GM18519 (cell line): ENCODE results near the gene TBC1D5.

Source experiments
- ATAC-seq: cut with Tn5 transposase; IDR thresholded peaks from one replicate; pipeline ENCODE4 v1.9.1; 2021; ENCODE audit warnings: mild to moderate bottlenecking, moderate library complexity; ENCODE audit not compliant: unreplicated experiment, low FRiP score

Gene TBC1D5

GRCh38 chr3:17260257-17260656 lies 482.2 kb downstream of the TBC1D5 start:
- ATAC-seq = no peak

DNA sequence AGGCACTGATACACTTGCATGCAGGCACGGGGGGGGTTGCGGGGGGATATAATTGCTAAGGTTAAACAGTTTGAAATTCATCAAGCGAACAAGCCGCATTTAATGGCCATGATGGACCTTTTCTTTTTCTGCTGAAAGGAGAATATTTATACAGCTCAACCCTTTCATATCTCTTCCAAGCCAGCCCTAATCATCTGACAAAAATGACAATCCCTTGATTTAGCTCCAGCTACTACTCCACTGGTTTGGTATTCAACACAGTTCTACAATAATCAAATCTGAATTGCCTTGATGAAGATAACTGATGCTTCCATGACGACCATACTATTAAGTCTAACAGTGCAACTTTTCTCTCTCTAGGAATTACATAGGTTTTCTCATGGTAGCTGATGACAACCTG lies 482.7 kb downstream of the TBC1D5 start:
- ATAC-seq = no peak

DNA sequence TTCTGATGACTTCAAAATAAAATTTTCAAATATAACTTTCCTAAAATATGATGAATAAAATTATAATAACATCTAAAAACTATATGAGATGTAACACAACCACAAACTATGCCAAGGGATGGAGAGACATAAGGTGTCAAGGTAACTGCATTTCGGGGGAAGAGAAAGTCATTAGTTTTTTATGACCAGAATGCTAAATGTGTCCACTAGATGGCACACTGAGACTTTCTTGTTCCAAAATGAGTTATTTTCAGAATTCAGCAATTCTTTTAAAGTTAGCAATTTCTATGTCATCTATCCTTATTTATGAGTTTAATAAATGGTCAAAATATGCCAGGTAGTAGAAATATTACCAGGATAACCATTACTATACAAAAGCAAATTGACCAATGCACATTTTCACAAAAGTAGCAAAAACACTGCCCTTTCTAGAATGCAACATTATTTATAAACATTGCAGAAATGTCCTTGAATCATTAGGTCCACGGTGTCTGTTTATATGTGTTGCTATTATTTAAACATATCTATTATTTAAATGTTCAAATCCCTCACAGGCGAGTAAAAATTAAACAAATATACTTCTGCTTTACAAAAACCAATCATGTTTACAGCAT lies 483.5 kb downstream of the TBC1D5 start:
- no peak for ATAC-seq

- no peak for ATAC-seq
Measured at GRCh38 chr3:17257269-17257668, 485.2 kb downstream of the TBC1D5 start.

- no peak for ATAC-seq
Measured at GRCh38 chr3:17243621-17244020, 498.8 kb downstream of the TBC1D5 start.

GRCh38 chr3:17239417-17239816 lies 503.0 kb downstream of the TBC1D5 start:
- no peak for ATAC-seq

DNA sequence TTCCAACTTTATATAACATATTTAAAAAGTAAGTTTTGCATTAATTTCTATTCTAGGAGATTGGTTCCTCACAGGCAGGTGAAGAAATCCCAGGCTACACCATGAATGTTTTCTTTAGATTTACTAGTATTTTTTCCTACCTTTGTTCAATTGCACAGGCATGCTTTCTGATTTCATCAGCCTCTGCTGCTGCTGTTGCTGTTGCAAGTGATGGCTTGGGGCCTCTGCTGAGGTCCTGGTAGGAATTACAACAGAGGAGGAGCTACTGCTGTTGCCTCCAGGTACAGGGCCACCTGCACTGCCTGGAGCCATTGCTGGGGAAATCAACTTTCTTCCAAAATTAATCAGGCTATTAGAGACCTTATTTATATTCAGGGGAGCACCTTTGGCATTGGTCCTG lies 504.4 kb downstream of the TBC1D5 start:
- no peak for ATAC-seq

GRCh38 chr3:17235310-17235709 lies 507.1 kb downstream of the TBC1D5 start:
- no peak for ATAC-seq

- ATAC-seq = no peak
Measured at GRCh38 chr3:17234382-17234781, 508.0 kb downstream of the TBC1D5 start.

GRCh38 chr3:17233398-17233800 lies 509.0 kb downstream of the TBC1D5 start:
- ATAC-seq = peak; percentile 91

GRCh38 chr3:17232442-17232841 lies 510.0 kb downstream of the TBC1D5 start:
- ATAC-seq = no peak

- no peak for ATAC-seq
Measured at GRCh38 chr3:17231537-17232261, 510.7 kb downstream of the TBC1D5 start.

DNA sequence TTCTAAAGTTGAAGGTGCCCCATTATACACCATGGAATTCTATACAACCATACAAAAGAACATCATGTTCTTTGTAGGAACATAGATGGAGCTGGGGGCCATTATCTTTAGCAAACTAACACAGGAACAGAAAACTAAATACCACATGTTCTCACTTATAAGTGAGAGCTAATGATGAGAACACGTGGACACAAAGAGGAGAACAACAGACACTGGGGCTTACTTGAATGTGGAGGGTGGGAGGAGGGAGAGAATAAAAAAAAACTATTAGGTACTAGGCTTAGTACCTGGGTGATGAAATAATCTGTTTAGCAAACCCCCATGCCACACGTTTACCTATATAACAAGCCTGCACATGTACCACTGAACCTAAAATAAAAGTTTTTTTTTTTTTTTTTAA lies 515.0 kb downstream of the TBC1D5 start:
- ATAC-seq = no peak

- ATAC-seq = no peak
Measured at GRCh38 chr3:17221529-17221928, 520.9 kb downstream of the TBC1D5 start.

- no peak for ATAC-seq
Measured at GRCh38 chr3:17219593-17219992, 522.8 kb downstream of the TBC1D5 start.

GRCh38 chr3:17218587-17218986 lies 523.8 kb downstream of the TBC1D5 start:
- no peak for ATAC-seq

GRCh38 chr3:17217588-17217987 lies 524.8 kb downstream of the TBC1D5 start:
- no peak for ATAC-seq

GRCh38 chr3:17213102-17213501 lies 529.3 kb downstream of the TBC1D5 start:
- ATAC-seq = no peak

- ATAC-seq = no peak
Measured at GRCh38 chr3:17207979-17208378, 534.5 kb downstream of the TBC1D5 start.

DNA sequence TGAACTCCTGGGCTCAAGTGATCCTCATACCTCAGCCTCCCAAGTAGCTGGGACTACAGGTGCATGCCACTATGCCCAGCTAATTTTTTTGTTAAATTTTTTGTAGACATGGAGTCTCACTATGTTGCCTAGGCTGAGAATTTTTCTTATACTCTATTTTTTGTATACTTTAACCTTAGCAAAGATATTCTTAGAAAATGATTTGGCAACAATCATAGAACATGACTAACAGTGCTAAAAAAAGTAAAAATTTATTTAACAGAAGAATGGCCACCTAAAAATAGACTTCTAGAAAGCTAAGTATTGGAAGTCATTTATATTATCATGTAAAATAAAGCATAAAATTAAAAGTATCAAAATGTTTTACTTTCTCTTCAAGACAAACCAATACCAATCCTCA lies 535.4 kb downstream of the TBC1D5 start:
- ATAC-seq = no peak

- ATAC-seq = no peak
Measured at GRCh38 chr3:17204049-17204650, 538.3 kb downstream of the TBC1D5 start.

DNA sequence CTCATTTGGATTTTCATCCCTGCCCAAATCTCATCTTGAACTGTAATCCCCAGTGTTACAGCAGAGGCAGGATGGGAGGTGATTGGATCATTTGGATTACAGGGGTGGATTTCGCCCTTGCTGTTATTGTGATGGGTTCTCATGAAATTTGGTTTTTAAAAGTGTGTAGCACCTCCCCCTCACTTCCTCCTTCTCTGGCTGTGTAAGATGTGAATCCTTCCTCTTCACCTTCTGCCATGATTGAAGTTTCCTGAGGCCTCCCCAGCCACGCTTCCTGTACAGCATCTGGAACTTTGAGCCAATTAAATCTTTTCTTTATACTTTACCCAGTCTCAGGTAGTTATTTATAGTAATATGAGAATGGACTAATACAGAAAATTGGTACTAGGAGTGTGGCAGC lies 540.9 kb downstream of the TBC1D5 start:
- no peak for ATAC-seq
